Measurements from ENCODE around the gene CD40.

- TF ChIP-seq CTCF (IDR thresholded peaks at IDR 0.05; ENCODE audit: low read depth, low read length) (no peak), POLR2A (IDR thresholded peaks at IDR 0.05; ENCODE audit: extremely low read depth, insufficient read length) (no peak), MYC (IDR thresholded peaks at IDR 0.05; ENCODE audit: low read depth, low read length) (no peak)
Measured at GRCh38 chr20:46169245-46170171, 51.4 kb downstream of the CD40 start.

All from NB4 (cell line).